GM19463 (cell line): ENCODE results near the gene ANGEL1.

Experiments used
- ATAC-seq: cut with Tn5 transposase; IDR thresholded peaks from one replicate; pipeline ENCODE4 v1.9.1; 2021; ENCODE audit warnings: mild to moderate bottlenecking, moderate library complexity; ENCODE audit not compliant: unreplicated experiment

ANGEL1 gene

DNA sequence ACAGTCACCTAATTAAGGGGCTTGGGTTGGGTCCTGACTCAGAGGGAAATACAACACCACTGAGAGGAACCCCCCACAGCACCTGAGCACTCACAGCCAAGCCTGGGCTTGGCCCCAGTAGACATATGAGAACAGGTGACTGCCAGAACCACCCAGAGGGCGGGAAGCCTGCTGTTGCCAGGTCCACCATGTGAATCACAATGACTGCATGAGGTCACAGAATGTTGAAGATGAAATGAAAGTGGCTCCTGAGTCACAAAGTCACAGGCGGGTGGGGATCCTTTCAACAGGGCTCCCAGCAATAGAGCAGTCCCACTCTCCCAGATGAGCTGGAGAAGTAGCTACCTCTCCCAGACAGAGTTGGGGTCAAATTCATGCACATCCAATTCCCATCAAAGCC is 13.4 kb upstream of the ANGEL1 start, which contains the start of gene LRRC74A:
TSS of gene LRRC74A (plus strand) at position 287 of the 400 bp plus-strand sequence. CDS start 290 bp downstream, outside the sequence.
- ATAC-seq = no peak

GRCh38 chr14:76820700-76821099 is 8.0 kb upstream of the ANGEL1 start:
- no peak for ATAC-seq

- ATAC-seq = no peak
Measured at GRCh38 chr14:76814726-76815645, 2.3 kb upstream of the ANGEL1 start.

GRCh38 chr14:76812093-76812421 is 625 bp downstream of the ANGEL1 start:
- ATAC-seq = no peak

DNA sequence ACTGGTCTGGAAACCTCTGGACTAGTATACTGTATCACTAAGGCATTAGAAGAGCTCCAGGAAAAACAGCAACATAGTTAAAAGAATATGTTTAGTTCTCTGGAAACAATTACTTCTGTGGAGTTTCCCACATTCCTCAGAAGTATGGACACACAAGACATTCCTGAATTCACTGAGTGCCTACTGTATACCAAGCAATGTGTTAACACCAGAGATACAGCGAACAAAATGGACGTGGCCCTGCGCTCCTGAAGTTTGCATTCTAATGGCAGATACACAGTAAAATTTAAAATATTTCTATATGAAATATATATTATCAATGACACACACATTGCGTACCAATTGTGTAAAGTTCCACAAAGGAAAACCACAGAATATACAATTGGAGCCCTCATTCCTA is 1.1 kb downstream of the ANGEL1 start:
- ATAC-seq = no peak

- no peak for ATAC-seq
Measured at GRCh38 chr14:76810953-76811400, 1.7 kb downstream of the ANGEL1 start.

GRCh38 chr14:76810525-76810924 is 2.2 kb downstream of the ANGEL1 start:
- no peak for ATAC-seq

- ATAC-seq = no peak
Measured at GRCh38 chr14:76808990-76809389, 3.7 kb downstream of the ANGEL1 start.

GRCh38 chr14:76808011-76808410 is 4.7 kb downstream of the ANGEL1 start:
- no peak for ATAC-seq

GRCh38 chr14:76806446-76806845 is 6.2 kb downstream of the ANGEL1 start:
- no peak for ATAC-seq

DNA sequence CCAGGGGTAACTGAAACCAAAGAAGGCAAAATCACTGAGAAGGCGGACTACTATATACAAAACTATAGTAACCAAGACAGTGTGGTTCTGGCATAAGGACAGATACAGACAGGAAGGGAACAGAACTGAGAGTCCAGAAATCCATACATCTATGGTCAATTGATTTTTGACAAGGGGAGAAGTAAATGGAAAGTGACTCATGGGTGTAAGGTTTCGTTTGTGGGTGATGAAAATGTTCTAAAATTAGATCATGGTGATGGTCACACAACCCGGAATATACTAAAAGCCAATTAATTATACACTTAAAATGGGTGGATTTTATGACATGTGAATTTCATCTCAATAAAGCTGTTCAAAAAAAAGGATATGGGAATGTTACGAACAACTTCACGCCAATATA is 18.7 kb downstream of the ANGEL1 start:
- no peak for ATAC-seq

- ATAC-seq = no peak
Measured at GRCh38 chr14:76793324-76793723, 19.4 kb downstream of the ANGEL1 start.

DNA sequence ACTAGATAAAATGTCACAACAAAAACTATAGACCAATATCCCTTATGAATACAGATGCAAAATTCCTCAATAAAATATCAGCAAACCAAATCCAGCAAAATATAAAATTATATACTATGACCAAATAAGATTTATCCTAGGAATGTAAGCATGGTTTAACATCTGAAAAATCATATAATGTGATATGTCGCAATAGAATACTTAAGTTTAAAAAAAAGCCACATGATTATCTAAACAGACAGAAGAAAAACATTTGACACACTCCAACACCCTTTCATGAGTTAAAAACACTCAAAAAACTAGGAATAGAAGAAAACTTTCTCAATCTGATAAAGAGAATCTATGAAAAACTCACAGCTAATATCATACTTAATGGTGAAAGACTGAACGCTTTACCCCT is 20.3 kb downstream of the ANGEL1 start:
- ATAC-seq = no peak

DNA sequence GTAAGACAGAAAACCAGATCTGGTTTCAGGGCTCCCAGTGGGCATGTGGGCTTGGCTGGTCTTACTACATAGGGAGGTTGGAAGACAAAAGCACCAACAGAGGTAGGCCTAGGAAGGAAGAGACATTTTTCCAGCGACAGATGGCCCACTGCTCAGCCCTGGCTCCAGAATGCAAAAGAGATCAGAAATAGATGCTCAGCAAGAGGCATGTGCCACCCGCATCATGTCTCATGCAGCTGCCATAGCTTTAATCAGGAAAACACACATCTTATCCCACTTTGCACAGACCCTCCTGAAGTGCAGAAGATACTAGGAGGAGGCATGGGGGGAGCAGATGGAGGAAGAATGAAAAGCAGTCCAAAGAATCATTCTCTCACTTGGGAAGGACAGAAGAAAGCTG is 26.1 kb downstream of the ANGEL1 start:
- ATAC-seq = no peak

DNA sequence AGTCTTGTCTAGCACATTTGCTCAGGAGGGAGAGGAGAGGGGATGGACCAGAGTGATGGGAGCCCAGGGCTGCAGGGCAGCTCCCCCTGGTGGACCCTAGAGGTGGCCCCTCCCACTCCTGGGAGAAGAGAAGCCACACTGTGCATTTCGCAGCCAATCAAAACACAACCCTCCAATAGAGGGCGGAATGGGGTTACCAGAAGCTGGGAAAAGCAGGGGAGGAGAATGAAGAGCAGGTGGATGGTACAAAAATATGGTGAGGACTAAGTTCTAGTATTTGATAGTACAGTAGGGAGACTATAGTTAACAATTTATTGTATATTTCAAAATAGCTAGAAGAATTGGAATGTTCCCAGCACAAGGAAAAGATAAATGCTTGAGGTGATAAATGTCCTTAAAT is 27.8 kb downstream of the ANGEL1 start:
- peak; percentile 67 for ATAC-seq

DNA sequence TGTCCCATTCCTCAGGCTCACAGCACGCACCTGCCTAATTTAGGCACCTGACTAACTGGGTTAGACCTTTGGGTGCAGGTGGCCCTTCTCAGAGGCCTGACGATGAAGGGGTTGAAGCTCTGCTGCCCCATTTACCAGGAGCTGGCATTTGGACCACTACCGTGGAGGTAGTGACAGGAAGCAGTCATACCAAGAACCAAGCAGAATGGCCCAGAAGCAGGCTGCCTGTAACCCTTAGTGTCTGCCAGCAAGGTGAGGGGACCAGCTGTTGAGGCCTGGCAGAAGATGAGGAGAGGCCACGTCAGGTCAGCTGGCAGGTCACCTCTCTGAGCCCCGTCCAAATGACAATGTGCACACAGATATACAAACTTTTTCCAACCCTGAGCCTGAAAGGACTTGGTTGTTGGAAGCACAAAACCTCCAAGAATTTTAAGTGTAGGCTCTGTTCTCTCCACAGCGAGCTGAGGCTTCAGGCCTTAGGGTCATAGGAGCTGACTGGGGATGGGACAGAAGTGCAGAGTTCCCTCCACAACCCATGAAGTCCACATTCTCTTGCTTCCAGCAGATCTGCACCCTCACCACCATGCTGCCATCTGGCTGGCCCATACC is 28.3 kb downstream of the ANGEL1 start:
- no peak for ATAC-seq

DNA sequence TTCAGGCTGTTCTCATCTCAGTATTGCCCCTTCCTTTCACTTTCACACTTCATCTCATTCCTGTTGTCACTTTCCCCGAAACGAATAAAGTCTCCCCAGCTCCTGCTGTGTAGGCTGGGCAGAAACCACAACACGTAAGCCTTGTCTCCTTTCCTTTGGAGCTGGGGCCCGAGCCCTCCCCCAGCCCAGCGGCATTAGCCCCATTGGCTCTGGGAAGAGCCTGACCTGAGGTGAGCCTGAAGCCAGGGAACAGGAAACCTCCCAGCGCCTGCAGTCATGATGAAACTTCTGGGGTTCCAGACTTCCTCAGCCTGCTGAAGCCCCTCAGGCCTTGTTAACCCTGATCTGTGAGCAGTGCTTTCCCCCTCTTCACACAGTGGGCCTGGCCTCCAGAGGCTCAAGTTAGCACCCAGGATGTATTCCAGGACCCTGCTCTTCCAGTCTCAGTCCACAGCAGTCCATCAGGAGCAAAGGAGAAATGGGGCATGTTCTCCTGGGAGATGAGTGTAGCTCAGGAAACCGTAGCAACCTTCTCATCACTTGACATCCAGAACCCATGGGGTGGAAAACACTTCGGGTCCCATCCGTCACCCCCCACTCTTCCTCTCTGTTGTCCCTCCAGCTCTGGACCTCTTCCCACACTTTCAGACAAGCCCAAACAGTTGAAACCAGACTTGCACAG is 29.7 kb downstream of the ANGEL1 start:
- no peak for ATAC-seq

DNA sequence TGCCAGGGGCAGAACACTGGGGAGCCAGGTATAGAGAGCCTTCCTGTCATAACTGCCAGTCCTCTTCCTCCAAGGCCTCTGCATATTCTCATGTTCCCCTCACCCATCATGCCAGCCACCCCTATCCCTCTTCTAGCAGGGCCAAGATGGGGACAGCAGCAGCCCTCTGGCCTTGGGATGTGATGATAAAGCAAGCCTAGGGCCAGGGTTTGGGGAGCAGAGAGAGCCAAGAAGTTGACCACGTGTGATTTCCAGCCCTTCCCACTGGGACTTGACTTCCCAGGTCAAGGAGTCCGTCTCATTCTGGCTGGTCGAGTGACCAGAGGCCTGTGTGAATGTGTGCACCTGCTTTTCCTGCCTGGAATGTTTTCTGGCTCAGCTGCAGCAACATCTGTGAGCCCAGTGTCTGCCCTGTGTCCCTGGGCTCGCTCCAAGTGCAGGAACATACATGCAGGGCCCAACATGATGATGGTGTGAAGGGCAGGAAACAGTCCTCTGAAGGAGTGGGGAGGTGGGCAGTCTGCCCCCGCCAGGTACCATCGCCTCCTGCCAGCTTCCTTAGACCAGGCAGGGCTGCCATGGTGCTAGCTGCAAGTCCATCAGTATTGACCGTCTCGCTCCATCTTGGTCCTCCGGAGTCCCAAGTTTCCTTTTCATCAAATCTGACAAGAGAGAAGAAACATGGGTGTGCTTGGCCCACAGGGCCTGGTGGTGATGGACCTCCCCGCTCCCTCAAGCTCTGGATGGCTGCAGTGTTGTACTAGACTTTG is 30.4 kb downstream of the ANGEL1 start:
- no peak for ATAC-seq

DNA sequence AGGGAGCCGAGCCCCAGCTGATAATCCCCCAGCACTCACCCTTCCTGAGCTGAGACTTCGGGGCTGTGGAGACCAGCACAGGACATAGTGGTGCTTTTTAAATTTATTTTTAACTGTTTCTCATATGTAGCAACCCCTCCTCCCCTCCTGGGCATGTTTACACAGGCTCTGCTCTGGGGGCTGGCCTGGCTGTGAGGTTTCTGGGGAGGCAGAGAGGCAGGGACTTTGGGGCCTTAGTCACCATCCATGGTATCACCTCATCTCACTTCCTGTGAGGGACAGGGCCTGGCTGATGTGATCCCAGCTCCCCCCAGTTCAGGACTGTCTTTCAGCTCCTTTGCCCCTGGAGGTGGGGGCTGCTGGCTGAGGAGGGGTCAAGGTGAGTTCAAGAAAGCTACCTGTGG is 31.0 kb downstream of the ANGEL1 start:
- no peak for ATAC-seq

DNA sequence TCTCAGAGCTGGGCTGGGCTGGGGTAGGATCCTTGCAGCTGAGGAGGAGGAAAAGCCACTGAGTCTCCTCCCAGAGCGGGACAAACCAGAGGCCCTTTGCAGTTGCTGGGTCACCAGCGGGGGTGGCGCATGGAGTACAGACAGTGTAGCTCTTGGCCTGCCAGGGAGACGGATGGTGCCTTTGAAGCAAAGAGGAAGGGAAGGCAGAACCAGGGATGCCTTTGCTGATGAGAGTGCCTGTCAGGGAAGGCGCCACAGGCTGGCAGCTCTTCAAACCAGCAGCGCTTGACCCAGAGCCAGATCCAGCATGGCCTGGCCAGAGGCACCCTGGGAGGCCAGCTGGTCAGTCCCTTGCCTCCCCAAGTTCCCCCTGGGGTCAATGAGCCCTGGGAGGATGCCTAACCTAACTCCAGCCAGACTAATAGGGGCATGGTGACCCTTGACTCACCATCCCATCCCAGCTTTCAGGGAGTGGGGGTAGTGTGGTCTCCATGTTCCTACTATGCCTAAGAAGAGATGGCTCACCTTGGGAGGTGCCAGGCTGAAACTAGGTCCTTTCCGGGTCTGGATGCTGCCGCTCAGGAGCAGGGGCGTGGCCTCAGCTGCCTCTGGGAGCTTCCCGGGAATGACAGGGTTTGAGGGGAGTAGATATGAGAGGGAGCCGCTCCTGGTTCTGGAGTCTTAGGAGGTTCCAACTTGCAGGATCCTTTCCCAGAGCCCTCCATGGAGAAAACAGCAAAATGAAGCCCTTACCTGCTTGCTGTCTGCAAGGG is 31.6 kb downstream of the ANGEL1 start:
- ATAC-seq = no peak
